CD14-positive monocyte (primary cell): ENCODE measurements around the gene NLRP12. TPM values are rescaled to one million over a fixed set of nuclear protein-coding genes. Genes with fewer than 3 reads are reported as not detected.

Experiments
- DNase-seq, 3 donors: peaks; one replicate each; pipeline ENCODE4 v3.0.0-alpha.2; 2011 to 2022
- H2AFZ ChIP-seq: 2 replicates; pipeline ENCODE4 v1.6.0; 2012; ENCODE audit warnings: mild to moderate bottlenecking, low read depth, low read length, inconsistent platforms; ENCODE audit not compliant: insufficient read depth, poor library complexity, severe bottlenecking
- H3K27ac ChIP-seq, 2 donors: 1 replicate in 1 of 2; 2 replicates in 1 of 2; pipeline ENCODE4 v1.5.1; 2012 to 2013; ENCODE audit warnings: low read length in 2 of 2, control low read depth in 1 of 2, inconsistent platforms in 1 of 2, low read depth in 1 of 2, mild to moderate bottlenecking in 1 of 2
- H3K27me3 ChIP-seq, 2 donors: one replicate each; pipeline versions ENCODE4 v1.6.0 to v1.6.1; 2011 to 2013; ENCODE audit warnings: low read length in 2 of 2; ENCODE audit not compliant: control insufficient read depth in 2 of 2, insufficient read depth in 2 of 2
- H3K36me3 ChIP-seq, 2 donors: replicated peaks in 1 of 2; 1 replicate in 1 of 2; 2 replicates in 1 of 2; pipeline versions ENCODE4 v1.5.1 to v1.6.1; 2012 to 2013; ENCODE audit warnings: low read length in 2 of 2, control low read depth in 1 of 2, inconsistent platforms in 1 of 2, mild to moderate bottlenecking in 1 of 2; ENCODE audit not compliant: insufficient read depth in 2 of 2, control insufficient read depth in 1 of 2
- H3K4me1 ChIP-seq, 2 donors: 1 replicate in 1 of 2; 2 replicates in 1 of 2; pipeline versions ENCODE4 v1.5.1 to v1.6.1; 2012 to 2013; ENCODE audit warnings: low read length in 2 of 2, control low read depth in 1 of 2, inconsistent platforms in 1 of 2, mild to moderate bottlenecking in 1 of 2, moderate library complexity in 1 of 2; ENCODE audit not compliant: insufficient read depth in 2 of 2, control insufficient read depth in 1 of 2
- H3K4me2 ChIP-seq: replicated peaks from 2 replicates; pipeline ENCODE3; 2012; ENCODE audit warnings: low read length, moderate library complexity, mild to moderate bottlenecking; ENCODE audit not compliant: poor library complexity, severe bottlenecking; ENCODE audit errors: extremely low read depth
- H3K4me3 ChIP-seq, 3 experiments: fragments of 200-600 bp in 1 of 3; sonication (generic) in 1 of 3; replicated peaks in 1 of 3; 1 replicate in 2 of 3; 2 replicates in 1 of 3; pipeline ENCODE4 v1.5.1; 2011 to 2013; ENCODE audit warnings: low read length in 3 of 3, mild to moderate bottlenecking in 3 of 3, control low read depth in 2 of 3, low read depth in 2 of 3, inconsistent platforms in 1 of 3, moderate library complexity in 1 of 3
- H3K79me2 ChIP-seq: 2 replicates; pipeline ENCODE4 v1.6.0; 2012; ENCODE audit warnings: mild to moderate bottlenecking, control low read depth, inconsistent platforms, low read length, moderate library complexity; ENCODE audit not compliant: insufficient read depth
- H3K9ac ChIP-seq: 2 replicates; pipeline ENCODE4 v1.6.0; 2017; ENCODE audit warnings: low read length, mild to moderate bottlenecking; ENCODE audit not compliant: insufficient read depth, poor library complexity, severe bottlenecking
- H3K9me3 ChIP-seq, 2 donors: replicated peaks in 1 of 2; 1 replicate in 1 of 2; 2 replicates in 1 of 2; pipeline versions ENCODE4 v1.5.1 to v1.6.1; 2012 to 2013; ENCODE audit warnings: low read length in 2 of 2, control low read depth in 1 of 2; ENCODE audit not compliant: control insufficient read depth in 1 of 2, insufficient read depth in 1 of 2
- H4K20me1 ChIP-seq: 2 replicates; pipeline ENCODE4 v1.6.0; 2012; ENCODE audit warnings: mild to moderate bottlenecking, low read length, control low read depth, moderate library complexity; ENCODE audit not compliant: insufficient read depth
- H3K27ac Mint-ChIP-seq, 7 donors: one replicate each; pipeline ENCODE4 v1.8.0; 2020; ENCODE audit warnings: mild to moderate bottlenecking in 7 of 7, mixed read lengths in 7 of 7, moderate library complexity in 6 of 7, inconsistent platforms in 2 of 7
- H3K27me3 Mint-ChIP-seq, 3 donors: one replicate each; pipeline ENCODE4 v1.8.0; 2021 to 2022; ENCODE audit warnings: low read depth in 3 of 3, mild to moderate bottlenecking in 3 of 3, mixed read lengths in 3 of 3, moderate library complexity in 3 of 3, inconsistent platforms in 1 of 3
- H3K36me3 Mint-ChIP-seq, 2 donors: one replicate each; pipeline ENCODE4 v1.8.0; 2020; ENCODE audit warnings: mixed read lengths in 2 of 2, inconsistent platforms in 1 of 2, mild to moderate bottlenecking in 1 of 2
- H3K4me1 Mint-ChIP-seq: one replicate; pipeline ENCODE4 v1.8.0; 2020; ENCODE audit warnings: mild to moderate bottlenecking, mixed read lengths
- H3K4me3 Mint-ChIP-seq, 2 donors: one replicate each; pipeline ENCODE4 v1.8.0; 2020; ENCODE audit warnings: mild to moderate bottlenecking in 2 of 2, mixed read lengths in 2 of 2, moderate library complexity in 1 of 2
- H3K9me3 Mint-ChIP-seq, 7 donors: one replicate each; pipeline ENCODE4 v1.8.0; 2020 to 2022; ENCODE audit warnings: mixed read lengths in 7 of 7, mild to moderate bottlenecking in 6 of 7, moderate library complexity in 6 of 7, inconsistent platforms in 2 of 7
- CTCF ChIP-seq: fragments of 200-600 bp; IDR thresholded peaks from one replicate; pipeline ENCODE4 v1.8.0; 2022; ENCODE audit warnings: antibody characterized with exemption, mild to moderate bottlenecking
- WGBS: methylation state at CpG from one replicate; pipeline ENCODE4 v1.1.5; 2013; ENCODE audit warnings: missing lambda C conversion rate; ENCODE audit not compliant: insufficient coverage; 5-methylcytosine and 5-hydroxymethylcytosine counted together
- intact Hi-C, 2 donors: fragments of 100-400 bp; cut with micrococcal nuclease; formaldehyde crosslinking; loops; one replicate each; pipeline versions ENCODE4 v1.15.0 to v1.15.1; 2023
- polyA plus RNA-seq, 3 donors: library from polyadenylated mRNA; depleted of rRNA in 1 of 3; unstranded in 2 of 3; stranded (reverse) in 1 of 3; fragments of 300-500 nt in 2 of 3; fragments of >200 nt in 1 of 3; fragmentation: Illumina TruSeq in 2 of 3; gene quantifications; 1 replicate in 2 of 3; 2 replicates in 1 of 3; pipeline ENCODE4 v1.2.3, GENCODE V29; 2012 to 2021

The NLRP12 gene
- polyA plus RNA-seq, 3 donors, result 40.5 to 64.9 (median 47.0) TPM

- Mint-ChIP-seq H3K36me3 (peaks cover 38 to 61% of the 10 kb centered on the region in 2 donors), H3K4me3 (no peak overlapping the region), H3K27me3 (peaks cover 3 to 5% (median 4%) of the 10 kb centered on the region in 3 donors), H3K9me3 (peaks cover 0 to 3% (median 0%) of the 10 kb centered on the region in 7 donors), H3K4me1 (peaks cover 2% of the 10 kb centered on the region), H3K27ac (peak overlapping the region in 3 of 7 donors; percentile 11 to 66 (median 62))
- no peaks in the 10 kb centered on the region for H3K9me3 ChIP-seq
- H4K20me1 ChIP-seq, result peaks cover 65% of the 10 kb centered on the region
- H3K79me2 ChIP-seq, result no peaks in the 10 kb centered on the region
- peak; percentile 84 to 90 (median 89) for DNase-seq
- no peak overlapping the region for H3K27ac ChIP-seq
- no peaks in the 10 kb centered on the region for H3K4me1 ChIP-seq
- intact Hi-C loops, result loop anchor here in 1 of 2 donors (2.0 kb wide), 1 partner anchor 238 kb away; no protein-coding TSS in a partner anchor
- H2AFZ ChIP-seq, result no peak overlapping the region
- H3K9ac ChIP-seq, result no peak overlapping the region
- 37% methylated on average over 9 of the region's 10 CpGs for WGBS
- peaks cover 39 to 53% of the 10 kb centered on the region in 2 donors for H3K36me3 ChIP-seq
- no peak overlapping the region for H3K4me2 ChIP-seq
- TF ChIP-seq CTCF, result peak; percentile 99
- no peaks in the 10 kb centered on the region for H3K27me3 ChIP-seq
- H3K4me3 ChIP-seq, result no peak overlapping the region
These were observed 31.2 kb downstream of the NLRP12 start for GRCh38 chr19:53792721-53793433.

- Mint-ChIP-seq H3K9me3 (peaks cover 0 to 3% (median 0%) of the 10 kb centered on the region in 7 donors), H3K27me3 (peaks cover 11 to 20% (median 16%) of the 10 kb centered on the region in 3 donors), H3K36me3 (peaks cover 19 to 33% of the 10 kb centered on the region in 2 donors), H3K4me3 (no peak overlapping the region), H3K27ac (peak overlapping the region in 2 of 7 donors; percentile 35 to 65), H3K4me1 (peaks cover 8% of the 10 kb centered on the region)
- Histone ChIP-seq H3K9me3 (no peaks in the 10 kb centered on the region), H3K27ac (no peak overlapping the region), H3K36me3 (peaks cover 14 to 25% of the 10 kb centered on the region in 2 donors), H2AFZ (no peak overlapping the region), H3K9ac (no peak overlapping the region), H3K4me1 (peaks cover 4 to 5% of the 10 kb centered on the region in 2 donors), H3K79me2 (no peaks in the 10 kb centered on the region), H4K20me1 (peaks cover 39% of the 10 kb centered on the region), H3K4me3 (no peak overlapping the region), H3K27me3 (peaks cover 0 to 5% of the 10 kb centered on the region in 2 donors), H3K4me2 (no peak overlapping the region)
- intact Hi-C loops, result no loop called here
- TF ChIP-seq CTCF, result no peak
- DNase-seq, result no peak
- 96% methylated on average over 11 of the region's 21 CpGs for WGBS
These were observed 34.1 kb downstream of the NLRP12 start for GRCh38 chr19:53789708-53790678.
